Activated CD4-positive, alpha-beta T cell treated with anti-CD3 and anti-CD28 coated beads, Interleukin-2, amount 10 ng/mL, durations not matched to agents 7 days and 5 days (primary cell): ENCODE data around the gene TBX1. TPM values are rescaled to one million over a fixed set of nuclear protein-coding genes. Genes with fewer than 3 reads are reported as not detected.
A peak's percentile ranks its signal among the peaks of the same experiment; 100 is the strongest.

Source experiments
- CTCF ChIA-PET: fragments of 350-600 bp; sonication (Branson Sonifier 250); formaldehyde crosslinking; loops from one replicate; lab custom pipeline; 2021; ENCODE audit warnings: antibody characterized with exemption; lab: Charles Lee
- POLR2A ChIA-PET: fragments of 350-600 bp; sonication (Branson Sonifier 250); formaldehyde crosslinking; loops from one replicate; lab custom pipeline; 2021; ENCODE audit warnings: antibody characterized with exemption; lab: Charles Lee
- DNase-seq: peaks from one replicate; pipeline ENCODE4 v3.0.0-alpha.2; 2020
- H3K27ac Mint-ChIP-seq: one replicate; pipeline ENCODE4 v1.8.0; 2021; ENCODE audit warnings: mild to moderate bottlenecking, moderate library complexity, mixed read lengths
- H3K27me3 Mint-ChIP-seq: one replicate; pipeline ENCODE4 v1.8.0; 2021; ENCODE audit warnings: mixed read lengths
- H3K36me3 Mint-ChIP-seq: one replicate; pipeline ENCODE4 v1.8.0; 2021; ENCODE audit warnings: low read depth, mixed read lengths
- H3K4me1 Mint-ChIP-seq: one replicate; pipeline ENCODE4 v1.8.0; 2021; ENCODE audit warnings: mixed read lengths
- H3K4me3 Mint-ChIP-seq: one replicate; pipeline ENCODE4 v1.8.0; 2021; ENCODE audit warnings: mild to moderate bottlenecking, moderate library complexity, mixed read lengths
- H3K9me3 Mint-ChIP-seq: one replicate; pipeline ENCODE4 v1.8.0; 2021; ENCODE audit warnings: mixed read lengths
- total RNA-seq, 2 experiments: library from RNA; stranded (reverse); gene quantifications; one replicate each; pipeline ENCODE4 v1.2.3, GENCODE V29; 2021

The TBX1 gene
- not detected for total RNA-seq

GRCh38 chr22:19760058-19760950, at the start of gene TBX1:
TBX1 (plus strand) TSS chr22:19760778; CDS start chr22:19760844, 66 bp downstream.
- peak within 1 kb of the TSS; percentile 21 for H3K27ac Mint-ChIP-seq
- DNase-seq = no peak
- H3K9me3 Mint-ChIP-seq = no peaks in the 10 kb centered on the region
- H3K4me3 Mint-ChIP-seq = peak within 1 kb of the TSS; percentile 62
- peaks cover 73% of the 10 kb centered on the region for H3K27me3 Mint-ChIP-seq
- H3K4me1 Mint-ChIP-seq = peaks cover 28% of the 10 kb centered on the region
- peaks cover 5% of the 10 kb centered on the region for H3K36me3 Mint-ChIP-seq
- CTCF ChIA-PET = no interaction called here
- POLR2A ChIA-PET = no interaction called here

GRCh38 chr22:19713245-19713644, 47.3 kb upstream of the TBX1 start:
- ChIA-PET CTCF (no interaction called here), POLR2A (no interaction called here)
- no peak for DNase-seq
- Mint-ChIP-seq H3K27ac (no peak overlapping the region), H3K4me3 (no peak overlapping the region), H3K4me1 (peaks cover 3% of the 10 kb centered on the region), H3K27me3 (peaks cover 34% of the 10 kb centered on the region), H3K36me3 (no peaks in the 10 kb centered on the region), H3K9me3 (no peaks in the 10 kb centered on the region)

- Mint-ChIP-seq H3K9me3 (no peaks in the 10 kb centered on the region), H3K4me3 (peak overlapping the region; percentile 57), H3K4me1 (peaks cover 3% of the 10 kb centered on the region), H3K27ac (no peak overlapping the region), H3K36me3 (no peaks in the 10 kb centered on the region), H3K27me3 (peaks cover 34% of the 10 kb centered on the region)
- ChIA-PET POLR2A (no interaction called here), CTCF (no interaction called here)
- DNase-seq = no peak
Observed at GRCh38 chr22:19713650-19714311, 46.8 kb upstream of the TBX1 start.

- ChIA-PET POLR2A (no interaction called here), CTCF (interaction anchor here (1.2 kb wide), 1 partner anchor 10 kb away, joined by 3 read pairs; no protein-coding TSS in a partner anchor)
- Mint-ChIP-seq H3K27ac (no peak within 1 kb of the TSS), H3K36me3 (no peaks in the 10 kb centered on the region), H3K27me3 (peaks cover 39% of the 10 kb centered on the region), H3K4me3 (peak within 1 kb of the TSS; percentile 57), H3K4me1 (peaks cover 7% of the 10 kb centered on the region), H3K9me3 (no peaks in the 10 kb centered on the region)
- DNase-seq = no peak
Observed at GRCh38 chr22:19714312-19715187, 46.0 kb upstream of the TBX1 start, which contains the start of gene SEPTIN5. SEPTIN5 (plus strand) TSS chr22:19714503; CDS start chr22:19714589, 86 bp downstream.

GRCh38 chr22:19715188-19715930, 45.2 kb upstream of the TBX1 start:
- no peak for DNase-seq
- Mint-ChIP-seq H3K27ac (no peak overlapping the region), H3K9me3 (no peaks in the 10 kb centered on the region), H3K4me3 (no peak overlapping the region), H3K4me1 (peaks cover 8% of the 10 kb centered on the region), H3K36me3 (no peaks in the 10 kb centered on the region), H3K27me3 (peaks cover 47% of the 10 kb centered on the region)
- POLR2A ChIA-PET = no interaction called here
- CTCF ChIA-PET = interaction anchor here (1.2 kb wide), 1 partner anchor 9 kb away, joined by 3 read pairs; no protein-coding TSS in a partner anchor

- peaks cover 56% of the 10 kb centered on the region for H3K27me3 Mint-ChIP-seq
- no peak overlapping the region for H3K4me3 Mint-ChIP-seq
- no peaks in the 10 kb centered on the region for H3K9me3 Mint-ChIP-seq
- DNase-seq = no peak
- H3K27ac Mint-ChIP-seq = no peak overlapping the region
- CTCF ChIA-PET = no interaction called here
- H3K36me3 Mint-ChIP-seq = no peaks in the 10 kb centered on the region
- peaks cover 8% of the 10 kb centered on the region for H3K4me1 Mint-ChIP-seq
- POLR2A ChIA-PET = no interaction called here
Observed at GRCh38 chr22:19716041-19716828, 44.3 kb upstream of the TBX1 start.

- H3K27ac Mint-ChIP-seq = no peak overlapping the region
- H3K27me3 Mint-ChIP-seq = peaks cover 58% of the 10 kb centered on the region
- H3K4me3 Mint-ChIP-seq = no peak overlapping the region
- ChIA-PET CTCF (no interaction called here), POLR2A (no interaction called here)
- DNase-seq = no peak
- no peaks in the 10 kb centered on the region for H3K9me3 Mint-ChIP-seq
- no peaks in the 10 kb centered on the region for H3K36me3 Mint-ChIP-seq
- peaks cover 8% of the 10 kb centered on the region for H3K4me1 Mint-ChIP-seq
Observed at GRCh38 chr22:19716829-19717105, 43.8 kb upstream of the TBX1 start.

GRCh38 chr22:19717181-19717580, 43.4 kb upstream of the TBX1 start:
- ChIA-PET POLR2A (no interaction called here), CTCF (no interaction called here)
- H3K27me3 Mint-ChIP-seq = peaks cover 55% of the 10 kb centered on the region
- H3K36me3 Mint-ChIP-seq = no peaks in the 10 kb centered on the region
- no peaks in the 10 kb centered on the region for H3K9me3 Mint-ChIP-seq
- H3K27ac Mint-ChIP-seq = no peak overlapping the region
- DNase-seq = no peak
- H3K4me1 Mint-ChIP-seq = peaks cover 8% of the 10 kb centered on the region
- no peak overlapping the region for H3K4me3 Mint-ChIP-seq

- DNase-seq = peak; percentile 79
- Mint-ChIP-seq H3K4me1 (peaks cover 8% of the 10 kb centered on the region), H3K36me3 (no peaks in the 10 kb centered on the region), H3K4me3 (peak overlapping the region; percentile 69), H3K9me3 (no peaks in the 10 kb centered on the region), H3K27me3 (peaks cover 53% of the 10 kb centered on the region), H3K27ac (no peak overlapping the region)
- CTCF ChIA-PET = no interaction called here
- POLR2A ChIA-PET = no interaction called here
Observed at GRCh38 chr22:19717691-19718455, 42.7 kb upstream of the TBX1 start.

- Mint-ChIP-seq H3K36me3 (no peaks in the 10 kb centered on the region), H3K9me3 (no peaks in the 10 kb centered on the region), H3K27ac (no peak overlapping the region), H3K27me3 (peaks cover 51% of the 10 kb centered on the region), H3K4me3 (no peak overlapping the region), H3K4me1 (peaks cover 8% of the 10 kb centered on the region)
- no peak for DNase-seq
- ChIA-PET POLR2A (no interaction called here), CTCF (no interaction called here)
Observed at GRCh38 chr22:19718456-19719049, 42.0 kb upstream of the TBX1 start.

GRCh38 chr22:19719050-19719482, 41.5 kb upstream of the TBX1 start:
- H3K9me3 Mint-ChIP-seq = no peaks in the 10 kb centered on the region
- no peaks in the 10 kb centered on the region for H3K36me3 Mint-ChIP-seq
- peaks cover 8% of the 10 kb centered on the region for H3K4me1 Mint-ChIP-seq
- ChIA-PET CTCF (interaction anchor here (0.8 to 1.7 kb wide), 3 partner anchors 10 to 173 kb away, joined by 3 to 7 read pairs (median 3); no protein-coding TSS in a partner anchor), POLR2A (no interaction called here)
- peak overlapping the region; percentile 60 for H3K4me3 Mint-ChIP-seq
- DNase-seq = no peak
- no peak overlapping the region for H3K27ac Mint-ChIP-seq
- H3K27me3 Mint-ChIP-seq = peaks cover 46% of the 10 kb centered on the region
